ENCODE measurements around the gene LPIN3.

- no peak for TF ChIP-seq CTCF (IDR thresholded peaks at IDR 0.05; ENCODE audit: low read depth, low read length)
- no peak for TF ChIP-seq POLR2A (IDR thresholded peaks at IDR 0.05; ENCODE audit: extremely low read depth, insufficient read length)
These were observed 5.1 kb downstream of the LPIN3 start for GRCh38 chr20:41345729-41346067.

All from NB4 (cell line).